Hindlimb muscle (tissue), 1 donor: ENCODE results near the gene TNFRSF17. TPM values are rescaled to one million over a fixed set of nuclear protein-coding genes. Genes with fewer than 3 reads are reported as not detected.
"Not testable (repeated sequence)": the region's sequence is repeated elsewhere in the genome, so short reads cannot be mapped to it uniquely, and the experiment has no call there.

Experiments
- DNase-seq: peaks from one replicate; pipeline ENCODE4 v3.0.0-alpha.2; 2013
- polyA plus RNA-seq: library from polyadenylated mRNA; unstranded; fragments of 120-200 nt; gene quantifications from one replicate; pipeline ENCODE4 v1.2.1, GENCODE V29; 2013; ENCODE audit not compliant: insufficient read length

TNFRSF17 gene
- polyA plus RNA-seq = not detected

- no peak for DNase-seq
Observed at GRCh38 chr16:11964761-11965551, at the start of gene TNFRSF17. Gene TNFRSF17, plus strand, starts transcription at chr16:11965210. Its CDS starts 115 bp downstream, at chr16:11965325.

- peak; percentile 99 for DNase-seq
Observed at GRCh38 chr16:11915644-11916523, 49.1 kb upstream of the TNFRSF17 start, which contains the start of gene GSPT1. Gene GSPT1, minus strand, starts transcription at chr16:11915956. Its CDS starts 236 bp downstream, at chr16:11915720.

GRCh38 chr16:11916524-11917285, 48.3 kb upstream of the TNFRSF17 start:
- DNase-seq = no peak

GRCh38 chr16:11924046-11924445, 41.0 kb upstream of the TNFRSF17 start:
- DNase-seq = not testable (repeated sequence)

GRCh38 chr16:11927350-11927749, 37.7 kb upstream of the TNFRSF17 start:
- DNase-seq = not testable (repeated sequence)

DNA sequence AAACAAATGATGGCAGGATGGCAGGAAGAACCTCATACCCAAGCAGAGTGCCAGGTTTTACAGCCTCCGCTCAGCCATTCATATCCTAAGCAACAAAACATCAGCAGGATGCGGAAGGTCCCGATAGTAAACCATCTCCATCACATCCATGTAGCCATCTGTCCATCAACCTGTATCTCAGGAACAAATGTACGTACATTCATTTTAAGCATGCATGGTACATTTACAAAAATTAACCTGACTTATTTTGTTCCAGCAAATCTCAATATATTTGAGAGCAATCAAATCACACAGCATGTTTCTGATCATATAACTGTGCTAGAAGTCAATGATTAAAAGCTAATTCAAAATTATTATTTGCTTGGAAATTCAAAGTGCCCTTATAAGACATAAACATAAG, 23.1 kb upstream of the TNFRSF17 start, which contains the start of gene NPIPB2:
Gene NPIPB2 (minus strand): TSS at position 101 of the 400 bp plus-strand sequence. CDS start 0 bp downstream, at position 101.
- not testable (repeated sequence) for DNase-seq

DNA sequence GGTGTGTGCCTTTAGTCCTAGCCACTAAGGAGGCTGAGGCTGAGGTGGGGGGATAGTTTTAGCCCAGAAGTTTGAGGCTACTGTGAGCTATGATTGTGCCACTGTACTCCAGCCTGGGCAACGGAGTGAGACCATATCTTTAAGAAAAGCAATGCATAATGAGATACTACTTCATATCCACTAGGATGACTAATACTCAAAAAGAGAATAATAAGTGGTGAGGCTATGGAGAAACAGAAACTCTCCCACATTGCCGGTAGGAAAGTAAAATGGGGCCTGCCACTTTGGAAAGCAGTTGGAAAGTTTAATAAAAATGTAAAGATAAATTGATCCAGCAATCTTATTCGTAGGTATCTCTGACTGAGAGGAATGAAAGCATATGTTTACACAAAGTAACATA, 18.6 kb upstream of the TNFRSF17 start:
- DNase-seq = no peak

DNA sequence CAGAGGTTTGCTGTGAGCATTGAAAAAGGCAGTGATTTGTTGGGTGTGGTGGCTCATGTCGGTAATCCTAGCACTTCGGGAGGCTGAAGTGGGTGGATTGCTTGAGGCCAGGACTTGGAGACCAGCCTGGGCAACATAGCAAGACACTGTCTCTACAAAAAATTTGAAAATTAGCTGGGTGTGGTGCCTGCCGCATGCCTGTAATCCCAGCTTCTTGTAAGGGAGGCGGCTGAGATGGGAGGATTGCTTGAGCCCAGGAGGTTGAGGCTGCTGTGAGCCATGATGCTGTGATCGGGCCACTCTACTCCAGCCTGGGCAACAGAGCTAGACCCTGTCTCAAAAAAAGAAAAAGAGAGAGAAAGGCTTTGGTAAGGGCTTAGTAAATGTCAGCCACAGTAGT, 16.2 kb upstream of the TNFRSF17 start:
- DNase-seq = no peak

DNA sequence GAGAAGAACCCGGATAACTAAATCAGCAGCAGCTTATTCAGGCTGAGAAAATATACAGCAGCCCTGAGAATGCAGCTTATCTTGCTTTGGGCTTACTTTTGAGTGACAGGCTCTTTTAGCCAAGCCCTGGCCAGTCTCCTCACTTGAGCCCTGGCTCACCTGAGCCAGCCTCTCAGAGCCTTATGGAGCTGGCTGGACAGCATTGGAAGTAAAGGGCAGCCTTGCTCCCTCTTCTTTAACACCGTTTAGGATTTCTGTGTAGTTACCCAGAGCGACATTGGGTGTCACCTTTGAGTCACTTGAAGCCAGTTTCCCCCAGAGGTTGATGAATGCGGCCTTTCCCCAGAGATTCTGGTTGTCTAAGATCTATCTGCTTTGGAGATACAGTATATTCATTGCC, 15.5 kb upstream of the TNFRSF17 start:
- DNase-seq = no peak

GRCh38 chr16:11950388-11950787, 14.6 kb upstream of the TNFRSF17 start:
- no peak for DNase-seq

DNA sequence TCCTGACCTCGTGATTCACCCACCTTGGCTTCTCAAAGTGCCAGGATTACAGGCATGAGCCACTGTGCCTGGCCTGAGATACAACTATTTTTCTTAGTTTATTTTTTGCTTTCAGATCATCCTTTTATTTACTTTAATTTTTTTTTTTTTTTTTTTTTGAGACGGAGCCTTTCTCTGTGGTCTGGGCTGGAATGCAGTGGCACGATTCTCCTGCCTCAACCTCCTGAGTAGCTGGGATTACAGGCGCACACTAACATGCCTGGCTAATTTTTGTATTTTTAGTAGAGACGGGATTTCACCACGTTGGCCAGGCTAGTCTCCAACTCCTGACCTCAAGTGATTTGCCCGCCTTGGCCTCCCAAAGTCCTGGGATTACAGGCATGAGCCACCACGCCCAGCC, 11.4 kb upstream of the TNFRSF17 start:
- DNase-seq = not testable (repeated sequence)

DNA sequence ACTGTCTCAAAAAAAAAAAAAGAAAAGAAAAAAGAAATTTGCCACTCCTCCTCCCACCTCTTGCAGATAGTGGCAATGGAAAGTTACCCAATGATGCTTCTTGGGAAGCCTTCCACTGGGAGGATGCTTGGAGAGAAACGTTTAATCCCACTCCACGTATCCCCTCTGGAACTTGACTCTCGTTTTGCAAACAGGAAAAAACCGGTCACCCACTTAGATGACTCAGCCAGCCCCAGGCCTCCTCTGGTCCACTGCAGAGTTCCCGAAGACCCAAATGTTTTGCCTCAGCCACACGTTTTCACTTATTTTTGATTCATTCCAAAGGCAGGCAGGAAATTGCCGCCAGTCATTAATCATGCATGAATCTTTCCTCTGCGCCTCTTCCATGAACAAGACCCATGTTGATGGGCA, 9.3 kb upstream of the TNFRSF17 start:
- DNase-seq = no peak

- no peak for DNase-seq
Observed at GRCh38 chr16:11956558-11956957, 8.5 kb upstream of the TNFRSF17 start.

GRCh38 chr16:11957591-11958395, 7.2 kb upstream of the TNFRSF17 start:
- DNase-seq = no peak

- DNase-seq = not testable (repeated sequence)
Observed at GRCh38 chr16:11962457-11962856, 2.6 kb upstream of the TNFRSF17 start.

- not testable (repeated sequence) for DNase-seq
Observed at GRCh38 chr16:11962978-11963377, 2.0 kb upstream of the TNFRSF17 start.

GRCh38 chr16:11963706-11964105, 1.3 kb upstream of the TNFRSF17 start:
- no peak for DNase-seq

GRCh38 chr16:11966173-11966572, 1.2 kb downstream of the TNFRSF17 start:
- no peak for DNase-seq

- DNase-seq = no peak
Observed at GRCh38 chr16:11967195-11967911, 2.3 kb downstream of the TNFRSF17 start.

DNA sequence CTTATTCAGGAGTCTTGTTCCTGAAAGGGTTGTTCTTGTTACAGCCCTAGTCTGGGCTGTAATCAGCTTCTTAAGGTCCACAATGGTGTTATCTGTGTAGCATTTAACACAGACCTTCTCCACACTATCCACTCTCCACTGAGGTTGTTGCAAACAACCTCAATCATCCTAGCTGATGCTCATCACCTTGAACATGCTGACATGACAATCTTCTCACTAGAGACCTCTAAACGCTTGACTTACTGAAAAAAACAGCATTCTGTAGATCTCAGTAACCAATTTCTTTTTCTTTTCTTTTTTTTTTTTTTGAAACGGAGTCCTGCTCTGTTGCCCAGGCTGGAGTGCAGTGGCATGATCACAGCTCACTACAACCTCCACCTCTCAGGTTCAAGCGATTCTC, 3.6 kb downstream of the TNFRSF17 start:
- no peak for DNase-seq

GRCh38 chr16:11970292-11970691, 5.3 kb downstream of the TNFRSF17 start:
- DNase-seq = not testable (repeated sequence)
